Stimulated activated CD4-positive, alpha-beta T cell treated with anti-CD3 and anti-CD28 coated beads, Interleukin-15, amount 100 ng/mL, for 1 hour (primary cell): ENCODE measurements around the gene APOBEC3C.
A peak's percentile ranks its signal among the peaks of the same experiment; 100 is the strongest.
"Not testable (repeated sequence)": the region's sequence is repeated elsewhere in the genome, so short reads cannot be mapped to it uniquely, and the experiment has no call there.

Experiments
- DNase-seq, 2 donors: peaks; one replicate each; pipeline ENCODE4 v3.0.0-alpha.2; 2020; ENCODE audit warnings: low read depth in 1 of 2, low spot score in 1 of 2

APOBEC3C gene

DNA sequence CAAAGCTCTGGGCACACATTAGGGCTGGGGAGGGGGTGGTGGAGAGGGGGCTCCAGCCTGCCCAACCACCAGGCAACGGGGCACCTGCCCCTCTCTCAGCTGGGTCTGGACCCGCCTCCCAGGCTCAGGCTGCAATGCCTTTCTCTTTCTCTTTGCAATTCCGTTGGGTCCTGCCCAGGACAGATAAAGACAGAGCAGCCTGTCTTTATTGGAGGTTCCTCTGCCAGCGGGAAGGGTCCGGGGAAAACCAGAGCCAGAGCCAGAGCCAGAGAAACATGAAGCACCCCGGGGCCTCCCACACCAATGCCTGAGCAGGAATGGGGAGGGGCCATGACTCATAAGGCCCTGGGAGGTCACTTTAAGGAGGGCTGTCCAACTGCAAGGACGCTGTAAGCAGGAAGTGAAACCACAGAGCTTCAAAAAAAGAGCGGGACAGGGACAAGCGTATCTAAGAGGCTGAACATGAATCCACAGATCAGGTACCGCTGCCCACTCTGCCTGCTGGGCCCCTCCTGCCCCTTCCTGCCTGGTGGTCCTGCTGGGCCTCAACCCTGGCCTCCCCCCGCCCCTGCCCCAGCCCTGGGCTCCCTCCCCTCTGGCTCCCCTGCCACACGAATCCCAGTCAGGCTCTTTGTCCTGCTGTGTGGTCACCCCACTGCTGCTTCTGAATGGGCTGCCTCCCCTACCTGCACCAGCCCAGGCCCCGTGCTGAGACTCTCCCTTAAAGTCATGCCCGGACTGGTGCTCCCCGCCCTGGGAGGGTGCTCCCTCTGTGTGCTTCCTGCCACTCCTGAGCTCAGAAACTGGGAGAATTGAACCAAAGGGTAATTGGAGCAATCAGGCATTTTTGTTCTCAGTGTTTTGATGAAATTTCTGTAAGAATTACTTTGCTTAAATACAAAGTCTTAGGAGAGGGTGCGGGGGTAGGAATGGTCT, 31.8 kb upstream of the APOBEC3C start, which contains the start of gene APOBEC3B:
APOBEC3B (plus strand) TSS at position 356 of the 936 bp plus-strand sequence; CDS start at position 463, 107 bp downstream.
- peak; percentile 11 to 34 for DNase-seq

DNA sequence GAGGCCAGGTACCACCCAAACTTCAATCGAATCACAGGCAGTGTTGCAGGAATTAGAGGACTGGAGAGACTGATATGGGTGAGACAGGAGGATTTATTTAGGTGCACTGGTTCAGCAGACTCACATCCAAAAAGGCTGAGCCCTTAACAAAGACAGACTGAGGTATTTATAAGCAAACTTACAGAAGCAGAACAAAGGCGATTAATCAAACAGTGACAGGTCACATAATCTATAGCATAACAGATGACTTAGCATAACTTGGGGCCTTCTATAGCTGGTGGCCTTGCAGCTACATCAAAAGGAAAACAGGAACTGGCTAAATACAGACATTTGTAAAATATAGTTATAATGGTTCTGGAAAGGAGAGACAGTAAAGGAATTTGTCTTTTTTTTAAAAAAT, 29.8 kb upstream of the APOBEC3C start:
- DNase-seq: no peak

DNA sequence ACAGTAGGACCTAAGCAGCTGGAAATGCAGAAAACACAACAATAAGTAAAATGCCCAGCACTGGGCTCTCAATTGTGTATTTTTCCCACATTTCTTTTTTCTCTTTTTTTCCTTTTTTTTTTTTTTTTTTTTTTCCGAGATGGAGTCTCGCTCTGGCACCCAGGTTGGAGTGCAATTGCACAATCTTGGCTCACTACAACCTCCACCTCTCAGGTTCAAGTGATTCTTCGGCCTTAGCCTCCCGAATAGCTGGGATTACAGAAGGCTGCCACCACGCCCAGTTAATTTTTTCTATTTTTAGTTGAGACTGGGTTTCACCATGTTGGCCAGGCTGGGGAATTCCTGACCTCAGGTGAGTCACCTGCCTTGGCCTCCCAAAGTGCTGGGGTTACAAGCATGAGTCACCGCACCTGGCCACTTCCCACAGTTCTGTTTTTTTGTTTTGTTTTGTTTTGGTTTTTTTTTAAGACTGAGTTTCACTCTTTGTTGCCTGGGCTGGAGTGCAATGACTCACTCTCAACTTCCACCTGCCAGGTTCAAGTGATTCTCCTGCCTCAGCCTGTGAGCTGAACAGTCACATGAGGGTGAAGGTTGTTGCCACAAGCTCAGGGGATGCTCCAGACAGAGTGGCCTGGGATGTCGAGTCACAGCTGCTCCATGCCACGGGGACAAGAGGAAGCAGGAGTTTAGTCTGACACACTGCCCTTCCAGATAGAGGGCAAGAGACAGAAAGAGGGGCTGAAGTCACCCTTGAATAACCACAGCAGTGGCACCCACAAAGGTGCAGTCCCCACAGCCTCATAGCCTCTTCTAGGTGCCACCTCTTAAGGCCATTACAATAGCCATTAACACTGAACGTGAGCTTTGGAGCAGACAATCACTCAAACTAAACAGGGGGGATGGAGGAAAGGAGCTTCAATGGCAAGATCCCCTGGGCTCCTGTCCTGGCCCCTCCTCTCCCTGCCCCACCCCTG, 29.0 kb upstream of the APOBEC3C start:
- peak; percentile 48 to 62 for DNase-seq

DNA sequence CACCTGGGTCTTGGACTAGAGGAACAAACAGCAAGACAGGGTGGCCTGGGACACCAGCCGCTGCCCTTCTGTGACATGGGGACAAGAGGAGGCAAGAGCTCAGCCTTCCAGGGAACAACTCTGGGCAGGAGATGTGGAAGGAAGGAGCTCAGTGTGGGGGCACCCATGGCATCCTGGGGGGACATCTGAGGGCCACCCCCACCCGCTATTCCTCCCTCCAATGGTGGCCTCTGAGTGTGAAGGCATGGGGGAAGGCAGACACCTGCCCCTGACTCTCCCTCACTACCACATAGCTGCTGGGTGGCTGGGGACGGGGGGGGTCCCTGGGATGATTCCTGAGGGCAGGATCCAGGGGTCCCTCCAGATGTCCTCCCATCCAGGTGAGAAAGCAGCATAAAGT, 27.4 kb upstream of the APOBEC3C start:
- no peak for DNase-seq

DNA sequence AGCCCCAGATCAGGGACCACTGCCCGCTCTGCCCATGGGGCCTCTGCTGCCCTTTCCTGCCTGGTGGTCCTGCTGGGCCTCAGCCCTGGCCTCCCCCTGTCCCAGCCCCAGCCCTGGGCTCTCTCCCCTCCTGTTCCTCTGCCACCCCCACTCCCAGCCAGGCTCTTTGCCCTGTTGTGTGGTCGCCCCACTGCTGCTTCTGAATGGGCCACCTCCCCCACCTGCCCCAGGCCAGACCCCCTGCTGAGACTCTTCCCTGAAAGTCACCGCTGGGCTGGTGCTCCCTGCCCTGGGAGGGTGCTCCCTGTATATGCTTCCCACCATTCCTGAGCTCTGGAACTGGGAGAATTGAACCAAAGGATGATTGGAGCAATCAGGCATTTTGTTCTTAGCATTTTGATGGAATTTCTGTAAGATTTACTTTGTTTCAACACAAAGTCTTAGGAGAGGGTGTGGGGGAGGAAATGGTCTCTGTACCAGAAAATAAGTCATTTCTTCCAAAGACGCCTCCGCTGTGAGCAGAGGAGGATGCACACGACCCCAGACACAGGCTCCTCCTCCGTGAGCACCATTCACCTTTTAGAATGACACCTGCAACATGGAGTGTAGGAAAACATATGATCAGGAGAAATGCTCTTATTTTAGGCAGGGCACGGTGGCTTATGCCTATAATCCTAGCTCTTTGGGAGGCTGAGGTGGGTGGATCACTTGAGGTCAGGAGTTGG, 26.7 kb upstream of the APOBEC3C start:
- no peak for DNase-seq

DNA sequence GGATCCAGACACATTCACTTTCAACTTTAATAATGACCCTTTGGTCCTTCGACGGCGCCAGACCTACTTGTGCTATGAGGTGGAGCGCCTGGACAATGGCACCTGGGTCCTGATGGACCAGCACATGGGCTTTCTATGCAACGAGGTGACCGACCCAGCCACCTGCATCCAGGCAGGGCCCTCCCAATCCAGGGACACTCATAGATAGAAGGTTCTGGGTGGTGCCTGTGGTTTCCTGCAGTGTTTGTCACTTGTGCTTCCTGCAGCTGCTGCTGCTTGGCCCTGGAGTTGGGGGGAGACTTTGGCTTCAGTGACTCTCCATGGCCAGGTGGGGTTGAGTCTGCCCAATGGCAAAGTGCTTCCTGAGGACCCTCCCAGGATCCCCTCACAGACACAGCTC, 24.6 kb upstream of the APOBEC3C start:
- no peak for DNase-seq

DNA sequence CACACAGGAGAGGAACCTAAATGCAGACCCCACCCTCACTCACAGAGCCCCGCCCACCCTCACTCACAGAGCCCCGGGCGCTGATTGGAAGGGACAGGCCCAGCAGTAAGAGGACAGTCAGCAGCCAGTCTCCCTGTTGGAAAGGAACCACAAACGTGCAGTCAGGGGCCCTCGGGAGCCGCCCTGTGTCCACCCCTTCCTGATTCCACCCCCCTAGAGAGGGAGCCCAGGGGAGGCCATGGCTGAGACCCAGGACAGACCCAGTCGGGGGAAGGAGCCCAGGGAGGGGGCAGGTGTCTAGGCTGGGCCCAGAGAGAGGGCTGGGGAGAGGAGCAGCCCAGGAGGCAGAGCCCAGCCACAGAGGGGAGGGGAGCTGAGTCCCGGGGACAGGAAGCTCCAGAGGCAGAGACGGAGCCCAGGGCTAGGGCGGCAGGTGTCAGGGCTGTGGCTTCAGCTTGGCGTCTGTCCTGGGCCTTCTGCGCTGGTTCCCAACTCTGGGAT, 21.1 kb upstream of the APOBEC3C start:
- DNase-seq: not testable (repeated sequence)

DNA sequence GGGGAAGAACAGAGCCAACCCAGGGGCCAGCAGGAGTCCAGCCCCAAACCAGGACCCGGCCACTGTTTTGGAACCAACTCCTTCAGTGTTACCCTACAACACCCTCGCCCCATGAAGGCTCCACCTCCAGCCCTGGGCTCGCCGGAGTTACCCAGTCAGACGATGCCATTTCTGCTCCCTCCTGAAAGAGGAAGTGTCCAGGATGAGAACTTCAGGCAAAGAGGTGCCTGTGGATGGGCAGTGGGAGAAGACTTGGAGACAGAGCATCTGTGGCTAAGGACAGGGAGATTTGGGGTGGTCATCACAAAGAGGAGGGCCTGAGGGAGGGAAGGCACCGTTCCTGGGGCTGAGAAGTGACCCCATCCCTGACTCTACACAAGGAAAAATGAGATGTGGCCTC, 18.0 kb upstream of the APOBEC3C start:
- DNase-seq: no peak

DNA sequence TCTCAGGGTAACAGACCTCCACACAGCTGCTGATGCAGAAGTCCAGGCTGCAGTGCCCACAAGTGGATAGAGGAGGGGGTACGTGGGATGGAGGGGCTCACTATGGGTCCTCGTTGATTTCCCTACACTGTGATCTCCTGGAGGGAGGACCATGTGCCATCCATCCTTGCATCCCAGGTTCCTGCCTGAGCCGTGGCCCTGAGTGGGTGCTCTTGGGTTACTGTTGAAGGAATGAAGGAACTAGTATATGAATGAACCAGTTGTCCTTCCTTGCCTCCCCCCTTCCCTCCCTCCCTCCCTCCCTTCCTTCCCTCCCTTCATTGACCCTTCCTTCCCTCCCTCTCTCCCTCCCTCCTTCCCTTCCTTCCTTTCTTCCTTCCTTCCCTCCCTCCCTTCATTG, 16.5 kb upstream of the APOBEC3C start:
- no peak for DNase-seq

DNA sequence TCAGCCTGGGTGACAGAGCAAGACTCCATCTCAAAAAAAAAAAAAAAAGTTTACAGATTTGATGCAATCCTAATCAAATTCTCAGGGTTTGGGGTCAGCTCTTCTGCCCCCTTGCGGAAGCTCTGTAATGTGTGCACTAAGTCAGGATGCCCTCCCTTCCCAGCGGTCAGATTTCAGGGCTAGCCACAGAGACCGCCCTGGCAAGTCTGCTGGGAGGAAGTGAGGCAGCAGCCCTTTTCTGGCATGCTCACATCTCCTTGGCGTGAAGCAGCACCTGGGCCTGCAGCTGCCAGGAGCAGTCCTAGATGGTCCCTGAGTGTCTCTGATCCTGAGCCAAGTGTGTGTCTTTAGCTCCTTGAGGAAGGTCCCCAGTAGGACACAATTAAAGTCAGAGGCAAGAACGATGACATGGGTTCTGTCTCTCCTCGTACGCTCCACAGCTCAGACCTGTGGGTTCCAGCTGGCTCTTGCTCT, 10.9 kb upstream of the APOBEC3C start:
- DNase-seq: peak; percentile 38 to 41

DNA sequence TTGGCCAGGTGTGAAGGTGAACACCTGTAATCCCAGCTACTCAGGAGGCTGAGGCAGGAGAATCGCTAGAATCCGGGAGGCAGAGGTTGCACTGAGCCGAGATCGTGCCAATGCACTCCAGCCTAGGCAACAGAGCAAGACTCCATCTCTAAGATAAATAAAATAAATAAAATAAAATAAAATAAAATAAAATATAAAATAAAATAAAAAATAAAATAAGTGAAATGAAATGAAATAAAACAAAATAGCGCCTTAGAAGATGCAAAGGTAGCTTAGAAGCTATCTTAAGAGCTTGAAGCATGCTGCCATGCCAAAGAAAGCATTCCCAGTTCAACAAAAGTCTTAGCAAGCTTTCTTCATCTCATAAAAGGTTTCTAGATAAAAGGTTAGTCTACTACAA, 6.9 kb upstream of the APOBEC3C start:
- no peak for DNase-seq

DNA sequence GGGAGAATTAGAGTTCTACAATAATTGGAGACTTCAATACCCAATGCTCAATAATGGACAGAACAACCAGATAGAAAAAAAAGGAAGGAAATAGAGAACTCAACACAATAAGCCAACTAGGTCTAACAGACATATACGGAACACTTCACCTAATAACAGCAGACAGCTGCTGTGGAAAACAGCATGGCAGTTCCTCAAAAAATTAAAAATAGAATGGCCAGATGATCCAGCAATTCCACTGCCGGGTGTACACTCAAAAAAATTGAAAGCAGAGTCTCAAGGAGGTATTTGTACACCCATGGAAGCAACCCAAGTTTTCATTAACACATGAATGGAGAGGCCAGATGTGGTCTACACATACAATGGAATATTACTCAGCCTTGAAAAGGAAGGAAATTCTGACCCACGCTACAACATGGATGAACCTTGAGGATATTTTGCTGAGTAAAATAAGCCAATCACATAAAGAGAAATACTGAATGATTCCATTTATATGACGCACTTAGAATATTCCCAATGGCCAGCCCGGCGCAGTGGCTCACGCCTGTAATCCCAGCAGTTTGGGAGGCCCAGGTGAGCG, 5.7 kb upstream of the APOBEC3C start:
- DNase-seq: not testable (repeated sequence)

DNA sequence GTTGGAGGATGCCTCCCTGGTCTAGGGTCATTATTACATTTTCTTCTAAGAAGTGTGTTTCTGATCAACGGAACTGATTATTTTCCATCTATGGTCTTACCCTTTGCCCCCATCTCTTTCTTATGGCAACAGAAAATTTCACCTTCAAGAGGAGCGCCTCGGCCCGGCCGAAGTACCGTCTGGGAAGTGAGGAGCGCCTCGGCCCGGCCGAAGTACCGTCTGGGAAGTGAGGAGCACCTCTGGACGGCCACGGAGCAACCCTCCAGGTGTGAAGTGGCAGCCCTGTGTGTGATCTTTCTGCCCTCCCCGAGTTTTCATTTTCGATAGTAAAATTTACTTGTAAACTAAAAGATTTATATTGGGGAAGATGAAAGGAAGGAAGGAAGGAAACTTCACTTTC, 3.1 kb upstream of the APOBEC3C start:
- DNase-seq: no peak

DNA sequence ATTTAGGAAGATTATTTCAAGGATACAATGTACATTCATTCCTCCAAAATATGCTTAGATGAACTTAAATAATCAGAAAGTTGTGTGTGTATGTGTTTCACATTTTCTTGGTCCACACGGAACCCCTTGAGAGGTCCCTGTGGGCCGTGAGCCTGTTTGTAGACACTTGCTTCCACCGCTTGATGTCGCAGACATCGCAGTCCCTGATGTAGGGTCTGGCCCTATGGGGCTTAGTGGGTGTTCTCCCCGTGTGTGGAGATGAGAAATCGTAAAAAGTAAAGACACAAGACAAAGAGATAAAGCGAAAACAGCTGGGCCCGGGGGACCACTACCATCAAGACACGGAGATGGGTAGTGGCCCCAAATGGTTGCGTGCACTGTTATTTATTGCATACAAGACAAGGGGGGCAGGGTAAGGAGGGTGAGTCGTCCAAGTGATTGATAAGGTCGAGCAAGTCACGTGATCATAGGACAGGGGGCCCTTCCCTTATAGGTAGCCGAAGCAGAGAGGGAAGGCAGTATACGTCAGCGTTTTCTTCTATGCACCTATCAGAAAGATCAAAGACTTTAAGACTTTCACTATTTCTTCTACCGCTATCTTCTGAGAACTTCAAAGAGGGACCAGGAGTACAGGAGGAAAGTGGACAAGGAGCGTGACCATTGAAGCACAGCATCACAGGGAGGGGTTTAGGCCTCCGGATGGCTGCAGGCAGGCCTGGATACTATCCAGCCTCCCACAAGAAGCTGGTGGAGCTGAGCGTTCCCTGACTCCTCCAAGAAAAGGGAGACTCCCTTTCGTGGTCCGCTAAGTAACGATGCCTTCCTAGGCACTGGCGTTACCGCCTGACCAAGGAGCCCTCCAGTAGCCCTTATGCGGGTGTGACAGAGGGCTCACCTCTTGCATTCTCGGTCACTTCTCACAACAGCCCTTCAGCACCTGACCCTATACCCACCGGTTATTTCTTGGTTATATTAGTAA, 1.2 kb upstream of the APOBEC3C start:
- no peak for DNase-seq

DNA sequence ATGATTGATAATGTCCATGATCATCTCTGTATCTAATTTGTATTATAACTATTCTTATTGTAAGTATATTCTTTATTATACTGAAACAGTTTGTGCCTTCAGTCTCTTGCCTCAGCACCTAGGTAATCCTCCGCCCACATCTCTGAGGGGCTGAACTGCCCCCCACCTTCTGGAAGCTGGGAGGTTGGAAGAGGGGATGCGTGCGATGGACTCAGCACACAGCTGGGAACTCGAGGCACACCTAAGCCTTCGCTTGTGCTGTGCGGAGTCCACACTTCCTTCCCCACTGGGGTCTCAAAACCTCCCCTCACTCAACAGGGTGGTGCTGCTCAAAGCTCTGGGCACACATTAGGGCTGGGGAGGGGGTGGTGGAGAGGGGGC, 506 bp upstream of the APOBEC3C start:
- not testable (repeated sequence) for DNase-seq

DNA sequence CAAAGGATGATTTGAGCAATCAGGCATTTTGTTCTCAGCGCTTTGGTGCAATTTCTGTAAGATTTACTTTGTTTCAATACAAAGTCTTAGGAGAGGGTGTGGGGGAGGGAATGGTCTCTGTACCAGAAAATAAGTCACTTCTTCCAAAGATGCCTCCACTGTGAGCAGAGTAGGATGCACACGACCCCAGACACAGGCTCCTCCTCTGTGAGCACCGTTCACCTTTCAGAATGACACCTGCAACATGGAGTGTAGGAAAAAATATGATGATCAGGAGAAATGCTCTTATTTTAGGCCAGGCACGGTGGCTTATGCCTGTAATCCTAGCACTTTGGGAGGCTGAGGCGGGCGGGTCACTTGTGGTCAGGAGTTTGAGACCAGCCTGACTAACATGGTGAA, 665 bp downstream of the APOBEC3C start:
- DNase-seq: not testable (repeated sequence)

DNA sequence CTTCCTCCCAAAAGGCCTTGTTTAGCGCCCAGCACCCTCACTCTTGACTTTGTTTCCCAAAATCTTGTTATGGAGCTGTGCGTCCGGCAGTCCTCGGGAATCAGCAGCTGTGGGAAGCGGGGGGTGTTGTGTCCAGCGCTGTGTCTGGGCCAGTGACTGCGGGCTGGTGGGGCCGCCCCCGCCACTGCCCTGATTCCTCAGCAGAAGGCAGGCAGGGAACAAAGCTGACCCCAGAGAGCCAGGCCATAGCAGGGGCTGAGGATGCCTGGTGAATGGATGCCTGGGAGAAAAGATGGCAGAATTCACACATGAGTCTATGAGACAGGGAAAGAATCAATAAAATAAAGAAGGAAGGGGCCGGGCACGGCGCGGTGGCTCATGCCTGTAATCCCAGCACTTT, 2.5 kb downstream of the APOBEC3C start:
- no peak for DNase-seq

DNA sequence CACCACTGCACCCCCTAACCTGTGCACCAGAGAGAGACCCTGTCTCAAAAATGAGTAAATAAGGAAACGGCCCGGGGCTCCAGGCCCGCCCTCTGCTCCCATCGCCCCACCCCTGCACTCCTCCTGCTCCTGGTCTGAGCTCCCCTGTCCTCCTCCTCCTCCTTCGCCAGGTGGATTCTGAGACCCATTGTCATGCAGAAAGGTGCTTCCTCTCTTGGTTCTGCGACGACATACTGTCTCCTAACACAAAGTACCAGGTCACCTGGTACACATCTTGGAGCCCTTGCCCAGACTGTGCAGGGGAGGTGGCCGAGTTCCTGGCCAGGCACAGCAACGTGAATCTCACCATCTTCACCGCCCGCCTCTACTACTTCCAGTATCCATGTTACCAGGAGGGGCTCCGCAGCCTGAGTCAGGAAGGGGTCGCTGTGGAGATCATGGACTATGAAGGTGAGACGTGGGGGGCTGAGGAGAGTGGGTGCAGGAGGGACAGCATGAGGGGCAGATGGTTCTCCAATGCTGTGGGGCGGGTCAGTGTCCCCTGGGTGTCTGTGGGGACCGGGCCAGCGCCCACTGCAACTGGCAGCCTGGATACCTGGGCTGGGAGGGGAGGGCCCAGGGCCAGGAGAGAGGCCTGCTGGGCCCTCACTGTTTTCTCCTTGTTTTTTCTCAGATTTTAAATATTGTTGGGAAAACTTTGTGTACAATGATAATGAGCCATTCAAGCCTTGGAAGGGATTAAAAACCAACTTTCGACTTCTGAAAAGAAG, 3.7 kb downstream of the APOBEC3C start:
- no peak for DNase-seq
